22Rv1 (cell line): Measurements from ENCODE around the gene MSMP.

Experiments used
- H3K27ac ChIP-seq: fragments of 450-650 bp; 2 replicates; pipeline ENCODE4 v1.5.1; 2017
- ZFX ChIP-seq: fragments of 450-650 bp; IDR thresholded peaks from 2 replicates; pipeline ENCODE4 v1.6.1; 2017; ENCODE audit warnings: antibody characterized with exemption, borderline replicate concordance
- TF ChIP-seq, protein P1 (sequence below): fragments of 450-650 bp; IDR thresholded peaks from 2 replicates; pipeline ENCODE4 v1.5.1; 2017; ENCODE audit warnings: mild to moderate bottlenecking

The MSMP gene

GRCh38 chr9:35729700-35730485, 24.2 kb downstream of the MSMP start:
- TF ChIP-seq, protein P1, sequence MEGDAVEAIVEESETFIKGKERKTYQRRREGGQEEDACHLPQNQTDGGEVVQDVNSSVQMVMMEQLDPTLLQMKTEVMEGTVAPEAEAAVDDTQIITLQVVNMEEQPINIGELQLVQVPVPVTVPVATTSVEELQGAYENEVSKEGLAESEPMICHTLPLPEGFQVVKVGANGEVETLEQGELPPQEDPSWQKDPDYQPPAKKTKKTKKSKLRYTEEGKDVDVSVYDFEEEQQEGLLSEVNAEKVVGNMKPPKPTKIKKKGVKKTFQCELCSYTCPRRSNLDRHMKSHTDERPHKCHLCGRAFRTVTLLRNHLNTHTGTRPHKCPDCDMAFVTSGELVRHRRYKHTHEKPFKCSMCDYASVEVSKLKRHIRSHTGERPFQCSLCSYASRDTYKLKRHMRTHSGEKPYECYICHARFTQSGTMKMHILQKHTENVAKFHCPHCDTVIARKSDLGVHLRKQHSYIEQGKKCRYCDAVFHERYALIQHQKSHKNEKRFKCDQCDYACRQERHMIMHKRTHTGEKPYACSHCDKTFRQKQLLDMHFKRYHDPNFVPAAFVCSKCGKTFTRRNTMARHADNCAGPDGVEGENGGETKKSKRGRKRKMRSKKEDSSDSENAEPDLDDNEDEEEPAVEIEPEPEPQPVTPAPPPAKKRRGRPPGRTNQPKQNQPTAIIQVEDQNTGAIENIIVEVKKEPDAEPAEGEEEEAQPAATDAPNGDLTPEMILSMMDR = peak; percentile 68
- TF ChIP-seq ZFX = no peak
- H3K27ac ChIP-seq = no peak overlapping the region

DNA sequence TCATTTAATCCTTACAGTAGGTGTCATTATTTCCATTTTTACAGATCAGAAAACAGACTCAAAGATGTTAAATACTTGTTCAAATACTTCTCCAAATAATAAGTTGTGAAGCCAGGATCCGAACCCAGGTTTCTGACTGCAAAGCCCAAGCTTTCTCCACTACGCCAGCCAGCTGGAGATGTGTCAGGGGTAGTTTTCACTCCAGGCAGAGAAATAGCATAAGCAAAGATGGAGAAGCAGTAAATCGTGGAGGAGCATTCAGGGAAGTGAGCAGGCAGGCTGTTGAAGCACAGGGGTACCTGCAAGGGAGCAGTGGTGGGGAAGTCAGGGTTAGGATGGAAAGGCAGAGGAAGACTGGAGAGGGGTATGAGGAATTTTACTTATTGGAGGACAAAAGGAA, 25.0 kb downstream of the MSMP start:
- TF ChIP-seq ZFX = no peak
- TF ChIP-seq, protein P1 = no peak
- no peak overlapping the region for H3K27ac ChIP-seq

- TF ChIP-seq, protein P1 = no peak
- no peak for TF ChIP-seq ZFX
- H3K27ac ChIP-seq = no peak overlapping the region
Observed at GRCh38 chr9:35728041-35728971, 25.8 kb downstream of the MSMP start.

- TF ChIP-seq, protein P1 = no peak
- no peak for TF ChIP-seq ZFX
- H3K27ac ChIP-seq = no peak overlapping the region
Observed at GRCh38 chr9:35727676-35728040, 26.4 kb downstream of the MSMP start.

DNA sequence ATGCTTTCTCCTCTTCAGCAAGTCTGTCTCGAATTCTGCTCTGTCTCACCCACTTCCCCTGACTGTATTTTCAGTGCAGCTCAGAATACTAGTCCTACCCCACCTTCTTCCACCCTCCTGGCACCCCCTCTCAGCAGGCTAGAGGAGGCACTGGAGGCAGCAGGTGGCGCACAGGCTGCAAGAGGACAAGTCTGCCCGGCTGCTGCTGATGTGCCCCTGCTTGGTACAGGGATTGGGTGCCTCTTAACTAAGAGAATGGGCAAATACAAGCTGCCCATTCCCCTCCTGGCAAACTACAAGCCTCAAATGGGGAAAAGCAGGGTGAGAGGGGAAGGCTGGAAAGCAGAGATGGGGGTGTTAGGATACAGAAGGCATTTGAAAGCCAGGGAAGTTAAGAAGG, 27.1 kb downstream of the MSMP start:
- H3K27ac ChIP-seq = no peak overlapping the region
- TF ChIP-seq ZFX = no peak
- TF ChIP-seq, protein P1 = no peak

DNA sequence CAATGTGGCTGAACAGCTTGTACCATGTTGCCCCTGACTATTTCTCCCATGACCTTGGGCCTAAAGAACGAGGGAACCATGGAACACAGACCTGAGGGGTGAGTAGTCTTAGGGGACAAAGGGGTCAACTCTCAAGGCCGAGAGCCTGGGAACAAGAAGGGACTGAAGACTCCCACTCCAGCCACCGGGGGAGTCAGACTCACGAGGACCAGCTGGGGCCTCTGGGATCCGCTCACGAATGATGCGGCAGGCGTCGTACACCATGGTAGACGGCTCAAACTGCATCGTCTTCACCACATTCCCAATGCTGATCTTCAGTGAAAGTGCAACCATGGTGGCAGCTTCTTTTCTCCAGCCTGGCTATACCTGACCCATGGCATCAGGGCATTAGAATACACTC, 28.7 kb downstream of the MSMP start:
- TF ChIP-seq ZFX = no peak
- TF ChIP-seq, protein P1 = no peak

DNA sequence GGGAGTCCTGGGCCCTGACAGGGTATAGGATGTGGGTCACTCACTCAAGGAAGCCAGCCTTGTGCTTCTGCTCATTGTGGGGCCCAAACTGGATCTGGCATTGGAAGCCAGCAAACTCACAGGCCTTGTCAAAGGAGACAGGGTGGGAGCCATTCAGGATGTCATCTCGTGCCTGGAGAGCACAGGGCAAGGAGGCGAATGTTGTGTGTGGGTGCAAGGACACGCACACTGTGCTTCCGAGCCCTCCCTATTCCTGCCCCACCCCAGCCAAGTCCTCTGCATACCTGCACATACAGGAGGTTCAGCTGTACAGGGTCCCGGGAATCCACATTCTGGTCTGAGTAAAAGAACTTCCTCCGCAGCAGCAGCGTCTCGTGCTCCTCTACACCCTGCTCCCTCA, 30.2 kb downstream of the MSMP start:
- TF ChIP-seq, protein P1 = no peak
- no peak for TF ChIP-seq ZFX
- H3K27ac ChIP-seq = no peak overlapping the region

More for the DNA sequence above, 28.7 kb downstream of the MSMP start:
- H3K27ac ChIP-seq = no peak overlapping the region
